ENCODE measurements around the gene TIGD3. TPM values are rescaled to one million over a fixed set of nuclear protein-coding genes. Genes with fewer than 3 reads are reported as not detected.

TIGD3 gene, protein sequence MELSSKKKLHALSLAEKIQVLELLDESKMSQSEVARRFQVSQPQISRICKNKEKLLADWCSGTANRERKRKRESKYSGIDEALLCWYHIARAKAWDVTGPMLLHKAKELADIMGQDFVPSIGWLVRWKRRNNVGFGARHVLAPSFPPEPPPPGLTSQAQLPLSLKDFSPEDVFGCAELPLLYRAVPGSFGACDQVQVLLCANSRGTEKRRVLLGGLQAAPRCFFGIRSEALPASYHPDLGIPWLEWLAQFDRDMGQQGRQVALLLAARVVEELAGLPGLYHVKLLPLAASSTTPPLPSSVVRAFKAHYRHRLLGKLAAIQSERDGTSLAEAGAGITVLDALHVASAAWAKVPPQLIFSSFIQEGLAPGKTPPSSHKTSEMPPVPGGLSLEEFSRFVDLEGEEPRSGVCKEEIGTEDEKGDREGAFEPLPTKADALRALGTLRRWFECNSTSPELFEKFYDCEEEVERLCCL
- 0.26 TPM in 2 replicates for total RNA-seq

DNA sequence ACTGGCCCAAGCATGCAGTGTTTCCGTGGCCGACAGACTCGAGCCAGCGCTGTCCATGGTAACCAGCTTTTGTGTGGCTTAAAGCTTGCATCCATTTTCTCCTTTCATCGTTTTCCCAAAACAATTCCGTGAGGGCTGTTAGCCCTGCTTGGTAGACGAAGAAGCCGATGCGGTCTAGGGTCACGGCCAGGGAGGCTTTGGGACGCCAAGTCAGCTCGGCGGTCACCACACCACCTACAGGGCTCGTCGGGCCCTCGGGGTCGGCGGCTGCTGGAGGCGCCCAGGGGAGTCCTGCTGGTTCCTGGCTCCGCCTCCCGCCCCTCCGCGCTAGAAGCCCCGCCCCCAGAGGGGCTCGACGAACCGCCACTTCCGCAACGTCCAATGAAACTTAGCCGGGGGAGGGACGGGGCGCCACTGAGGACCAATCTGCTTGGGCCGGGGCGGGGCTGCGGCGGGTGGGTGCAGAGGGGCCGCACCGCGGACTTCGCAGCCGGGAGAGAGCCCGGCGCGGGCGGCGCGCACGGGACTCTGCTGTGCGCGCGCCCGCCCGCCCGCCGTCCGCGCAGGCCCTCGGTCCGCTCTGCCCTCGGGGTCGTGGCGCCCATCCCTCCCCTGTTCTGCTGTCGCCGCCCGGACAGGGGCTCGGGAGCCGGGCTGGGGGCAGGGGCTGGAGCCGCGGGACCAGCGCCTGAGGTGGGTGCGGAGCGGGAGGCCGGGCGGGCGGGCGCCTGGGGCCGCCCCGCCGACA lies at the start of gene TIGD3:
TSS of gene TIGD3 (plus strand) at position 487 of the 748 bp plus-strand sequence. CDS start 1,058 bp downstream, outside the sequence.
- FAIRE-seq: no peak
- peaks cover 10% of the 10 kb centered on the region for H3K36me3 ChIP-seq (ENCODE audit: control insufficient read depth, insufficient read depth, low read length)
- TF ChIP-seq, protein P1, sequence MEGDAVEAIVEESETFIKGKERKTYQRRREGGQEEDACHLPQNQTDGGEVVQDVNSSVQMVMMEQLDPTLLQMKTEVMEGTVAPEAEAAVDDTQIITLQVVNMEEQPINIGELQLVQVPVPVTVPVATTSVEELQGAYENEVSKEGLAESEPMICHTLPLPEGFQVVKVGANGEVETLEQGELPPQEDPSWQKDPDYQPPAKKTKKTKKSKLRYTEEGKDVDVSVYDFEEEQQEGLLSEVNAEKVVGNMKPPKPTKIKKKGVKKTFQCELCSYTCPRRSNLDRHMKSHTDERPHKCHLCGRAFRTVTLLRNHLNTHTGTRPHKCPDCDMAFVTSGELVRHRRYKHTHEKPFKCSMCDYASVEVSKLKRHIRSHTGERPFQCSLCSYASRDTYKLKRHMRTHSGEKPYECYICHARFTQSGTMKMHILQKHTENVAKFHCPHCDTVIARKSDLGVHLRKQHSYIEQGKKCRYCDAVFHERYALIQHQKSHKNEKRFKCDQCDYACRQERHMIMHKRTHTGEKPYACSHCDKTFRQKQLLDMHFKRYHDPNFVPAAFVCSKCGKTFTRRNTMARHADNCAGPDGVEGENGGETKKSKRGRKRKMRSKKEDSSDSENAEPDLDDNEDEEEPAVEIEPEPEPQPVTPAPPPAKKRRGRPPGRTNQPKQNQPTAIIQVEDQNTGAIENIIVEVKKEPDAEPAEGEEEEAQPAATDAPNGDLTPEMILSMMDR (IDR thresholded peaks at IDR 0.05; ENCODE audit: insufficient read depth, low read length, severe bottlenecking): no peak
- peak within 1 kb of the TSS; percentile 47 for H3K4me3 ChIP-seq (ENCODE audit: low read depth, low read length)
- peaks cover 6% of the 10 kb centered on the region for H3K27me3 ChIP-seq (ENCODE audit: control insufficient read depth, insufficient read depth, low read length)
- peak; percentile 82 for DNase-seq (ENCODE audit: low read depth)

DNA sequence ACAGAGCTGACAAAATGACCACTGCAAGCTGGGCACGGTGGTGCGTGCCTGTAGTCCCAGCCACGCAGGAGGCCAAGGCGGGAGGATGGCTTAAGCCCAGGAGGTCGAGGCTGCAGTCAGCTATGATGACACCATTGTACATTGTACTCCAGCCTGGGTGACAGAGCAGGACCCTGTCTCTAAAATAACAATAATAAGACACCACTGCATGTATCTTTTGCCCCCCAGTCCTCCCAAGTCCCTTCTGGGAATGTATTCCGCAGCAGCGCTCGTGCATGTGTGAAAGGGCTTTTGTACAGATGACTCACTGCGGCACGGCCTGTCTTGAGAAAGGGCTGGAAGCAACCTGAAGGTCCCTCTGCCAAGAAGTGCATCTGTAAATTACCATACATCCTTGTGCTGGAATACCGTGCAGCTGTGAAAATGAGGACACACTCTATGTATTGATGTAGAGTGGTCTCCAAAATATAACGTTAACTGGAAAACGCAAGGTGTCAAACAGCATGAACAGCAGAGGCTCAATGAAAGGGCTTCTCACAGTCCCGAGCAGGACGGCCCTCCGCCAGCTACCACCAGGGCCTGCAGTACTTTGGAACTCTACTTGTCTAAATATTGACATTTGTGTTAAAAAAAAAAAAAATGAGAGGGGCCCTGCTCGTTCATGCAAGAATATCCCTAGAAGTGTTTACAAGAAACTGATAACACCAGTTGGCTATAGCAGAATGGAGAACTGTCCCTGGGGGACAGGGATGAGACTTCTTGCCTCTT lies 48.9 kb upstream of the TIGD3 start:
- H3K36me3 ChIP-seq (ENCODE audit: control insufficient read depth, insufficient read depth, low read length): no peaks in the 10 kb centered on the region
- TF ChIP-seq, protein P1 (IDR thresholded peaks at IDR 0.05; ENCODE audit: insufficient read depth, low read length, severe bottlenecking): no peak
- peak; percentile 36 for FAIRE-seq
- H3K27me3 ChIP-seq (ENCODE audit: control insufficient read depth, insufficient read depth, low read length): no peaks in the 10 kb centered on the region
- no peak overlapping the region for H3K4me3 ChIP-seq (ENCODE audit: low read depth, low read length)
- DNase-seq (ENCODE audit: low read depth): peak; percentile 46

DNA sequence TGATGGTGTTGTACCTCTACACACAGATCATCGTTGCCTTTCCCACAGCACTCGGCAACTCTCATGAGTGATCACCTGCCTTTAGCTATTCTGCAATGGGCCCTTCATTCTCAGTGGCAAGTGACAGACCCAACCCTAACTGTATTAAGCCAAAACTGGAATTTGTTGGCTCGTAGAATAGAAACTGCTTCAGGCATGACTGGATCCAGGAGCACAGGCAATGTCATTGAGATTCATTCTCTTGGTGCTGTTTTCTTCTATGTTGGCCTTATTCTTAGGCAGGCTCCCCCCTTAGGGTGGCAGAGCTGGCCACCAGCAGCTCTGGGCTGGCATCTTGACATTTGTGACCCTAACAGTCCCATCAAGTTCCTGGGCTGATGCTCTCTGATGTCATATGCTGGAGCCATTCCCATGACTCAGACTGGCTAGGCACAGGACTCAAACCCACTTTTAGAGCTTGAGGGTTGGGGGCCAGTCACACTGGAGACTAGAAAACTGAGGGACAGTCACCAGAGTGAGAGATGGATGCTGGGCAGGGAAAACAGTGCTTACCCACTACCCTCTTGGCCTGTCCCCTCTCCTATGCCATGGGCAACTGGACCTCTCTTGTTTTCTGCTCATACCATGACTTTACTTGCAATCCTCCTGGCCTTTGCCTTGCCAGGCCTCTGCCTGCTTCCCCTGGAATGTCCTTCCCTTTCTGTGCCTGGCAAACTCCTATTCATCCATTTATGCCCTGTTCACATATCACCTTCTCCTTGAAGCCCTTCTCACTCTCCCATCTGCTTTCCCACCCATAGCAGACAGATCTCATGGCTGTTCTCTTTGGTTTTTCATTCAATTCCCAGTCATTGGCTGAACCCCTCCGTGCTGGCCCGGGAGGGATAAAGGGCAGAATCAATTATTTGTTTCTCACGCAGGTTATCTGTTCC lies 47.0 kb upstream of the TIGD3 start:
- DNase-seq (ENCODE audit: low read depth): no peak
- Histone ChIP-seq H3K4me3 (ENCODE audit: low read depth, low read length) (no peak overlapping the region), H3K27me3 (ENCODE audit: control insufficient read depth, insufficient read depth, low read length) (no peaks in the 10 kb centered on the region), H3K36me3 (ENCODE audit: control insufficient read depth, insufficient read depth, low read length) (no peaks in the 10 kb centered on the region)
- no peak for FAIRE-seq
- TF ChIP-seq, protein P1 (IDR thresholded peaks at IDR 0.05; ENCODE audit: insufficient read depth, low read length, severe bottlenecking): no peak

DNA sequence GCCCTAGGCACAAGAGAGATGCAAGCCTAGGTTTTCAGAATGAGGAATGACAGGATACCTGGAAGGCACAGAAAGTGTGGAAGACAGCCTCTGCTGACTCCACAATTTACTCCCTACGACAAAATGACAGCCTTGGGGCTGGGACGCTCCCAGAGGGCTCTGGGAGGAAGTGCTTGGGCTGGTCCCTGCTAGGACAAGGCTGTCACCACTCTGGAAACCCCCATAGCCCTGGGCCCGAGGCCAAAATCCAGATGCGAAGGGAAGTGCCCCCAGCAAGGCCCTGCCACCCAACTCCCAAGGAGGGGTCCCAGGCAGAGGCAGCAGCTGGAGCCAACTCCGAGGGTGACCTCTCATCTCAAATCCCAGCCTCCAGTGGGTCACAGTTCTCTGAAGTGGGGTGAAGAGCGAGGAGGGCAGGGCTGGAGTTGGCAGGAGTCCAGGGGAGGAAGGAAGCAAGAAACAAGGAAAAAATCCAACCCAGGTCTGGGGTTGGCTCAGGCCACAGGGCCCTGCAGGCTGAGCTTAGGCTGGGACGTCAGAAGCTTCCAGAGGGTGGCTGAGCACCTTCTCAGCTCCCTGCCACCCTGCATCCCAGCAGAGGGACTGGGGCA lies 46.2 kb upstream of the TIGD3 start:
- H3K4me3 ChIP-seq (ENCODE audit: low read depth, low read length): no peak overlapping the region
- H3K27me3 ChIP-seq (ENCODE audit: control insufficient read depth, insufficient read depth, low read length): no peaks in the 10 kb centered on the region
- FAIRE-seq (no peak), DNase-seq (ENCODE audit: low read depth) (no peak)
- TF ChIP-seq, protein P1 (IDR thresholded peaks at IDR 0.05; ENCODE audit: insufficient read depth, low read length, severe bottlenecking): no peak
- H3K36me3 ChIP-seq (ENCODE audit: control insufficient read depth, insufficient read depth, low read length): no peaks in the 10 kb centered on the region
